Mucosa of stomach (tissue), 1 donor: ENCODE results near the gene TRIM29.

Experiments
- H3K27me3 ChIP-seq: one replicate; pipeline ENCODE4 v1.7.0; 2013; ENCODE audit warnings: mild to moderate bottlenecking, low read length; ENCODE audit not compliant: control insufficient read depth, insufficient read depth
- H3K36me3 ChIP-seq: one replicate; pipeline ENCODE4 v1.7.0; 2013; ENCODE audit warnings: low read length; ENCODE audit not compliant: control insufficient read depth, insufficient read depth
- H3K4me1 ChIP-seq: one replicate; pipeline ENCODE4 v1.7.0; 2013; ENCODE audit warnings: mild to moderate bottlenecking, low read length; ENCODE audit not compliant: control insufficient read depth, insufficient read depth
- H3K4me3 ChIP-seq: one replicate; pipeline ENCODE4 v1.7.0; 2013; ENCODE audit warnings: low read length
- H3K9ac ChIP-seq: one replicate; pipeline ENCODE4 v1.7.0; 2013; ENCODE audit warnings: mild to moderate bottlenecking, low read length, moderate library complexity
- H3K9me3 ChIP-seq: one replicate; pipeline ENCODE4 v1.7.0; 2013; ENCODE audit warnings: mild to moderate bottlenecking, low read length, moderate library complexity; ENCODE audit not compliant: control insufficient read depth
- donor health status: Pancreatic carcinoma.

Gene TRIM29, protein sequence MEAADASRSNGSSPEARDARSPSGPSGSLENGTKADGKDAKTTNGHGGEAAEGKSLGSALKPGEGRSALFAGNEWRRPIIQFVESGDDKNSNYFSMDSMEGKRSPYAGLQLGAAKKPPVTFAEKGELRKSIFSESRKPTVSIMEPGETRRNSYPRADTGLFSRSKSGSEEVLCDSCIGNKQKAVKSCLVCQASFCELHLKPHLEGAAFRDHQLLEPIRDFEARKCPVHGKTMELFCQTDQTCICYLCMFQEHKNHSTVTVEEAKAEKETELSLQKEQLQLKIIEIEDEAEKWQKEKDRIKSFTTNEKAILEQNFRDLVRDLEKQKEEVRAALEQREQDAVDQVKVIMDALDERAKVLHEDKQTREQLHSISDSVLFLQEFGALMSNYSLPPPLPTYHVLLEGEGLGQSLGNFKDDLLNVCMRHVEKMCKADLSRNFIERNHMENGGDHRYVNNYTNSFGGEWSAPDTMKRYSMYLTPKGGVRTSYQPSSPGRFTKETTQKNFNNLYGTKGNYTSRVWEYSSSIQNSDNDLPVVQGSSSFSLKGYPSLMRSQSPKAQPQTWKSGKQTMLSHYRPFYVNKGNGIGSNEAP

DNA sequence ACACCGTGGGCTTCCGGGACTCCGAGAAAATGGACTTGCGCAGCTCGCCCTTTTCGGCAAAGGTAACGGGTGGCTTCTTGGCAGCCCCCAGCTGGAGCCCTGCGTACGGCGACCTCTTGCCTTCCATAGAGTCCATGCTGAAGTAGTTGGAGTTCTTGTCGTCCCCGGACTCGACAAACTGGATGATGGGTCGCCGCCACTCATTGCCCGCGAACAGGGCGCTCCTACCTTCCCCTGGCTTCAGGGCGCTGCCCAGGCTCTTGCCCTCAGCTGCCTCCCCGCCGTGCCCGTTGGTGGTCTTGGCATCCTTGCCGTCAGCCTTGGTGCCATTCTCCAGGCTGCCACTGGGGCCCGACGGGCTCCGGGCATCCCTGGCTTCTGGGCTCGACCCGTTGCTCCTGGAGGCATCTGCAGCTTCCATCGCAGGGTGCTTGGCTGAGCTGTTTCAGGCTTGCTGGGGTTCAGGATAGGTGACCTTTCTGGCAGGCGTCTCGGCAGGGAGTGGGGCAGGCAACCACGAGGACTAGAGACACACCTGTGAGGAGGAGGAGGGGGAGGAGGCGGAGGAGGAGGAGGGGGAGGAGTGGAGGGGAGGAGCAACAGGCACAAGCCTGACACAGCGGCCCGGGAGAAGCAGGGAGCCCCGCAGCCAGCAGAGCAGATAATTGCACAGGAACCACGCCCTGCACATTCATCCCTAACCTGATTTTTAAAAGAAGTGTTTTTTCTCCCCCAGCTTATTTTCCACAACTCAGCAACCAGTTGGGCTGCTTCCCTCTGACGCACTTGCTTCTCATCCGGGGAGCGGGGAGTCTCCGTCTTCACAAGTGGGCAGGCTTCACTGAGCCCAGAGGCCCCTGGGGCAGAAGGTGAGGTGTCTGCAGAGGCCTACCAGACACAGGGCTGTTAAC is at the start of gene TRIM29:
Gene TRIM29, minus strand, starts transcription at position 503 of the 911 bp plus-strand sequence. Its CDS starts 82 bp downstream, at position 421.
- Histone ChIP-seq H3K27me3 (no peaks in the 10 kb centered on the region), H3K36me3 (no peaks in the 10 kb centered on the region), H3K4me1 (peaks cover 11% of the 10 kb centered on the region), H3K9ac (no peak within 1 kb of the TSS), H3K4me3 (no peak within 1 kb of the TSS), H3K9me3 (no peaks in the 10 kb centered on the region)

DNA sequence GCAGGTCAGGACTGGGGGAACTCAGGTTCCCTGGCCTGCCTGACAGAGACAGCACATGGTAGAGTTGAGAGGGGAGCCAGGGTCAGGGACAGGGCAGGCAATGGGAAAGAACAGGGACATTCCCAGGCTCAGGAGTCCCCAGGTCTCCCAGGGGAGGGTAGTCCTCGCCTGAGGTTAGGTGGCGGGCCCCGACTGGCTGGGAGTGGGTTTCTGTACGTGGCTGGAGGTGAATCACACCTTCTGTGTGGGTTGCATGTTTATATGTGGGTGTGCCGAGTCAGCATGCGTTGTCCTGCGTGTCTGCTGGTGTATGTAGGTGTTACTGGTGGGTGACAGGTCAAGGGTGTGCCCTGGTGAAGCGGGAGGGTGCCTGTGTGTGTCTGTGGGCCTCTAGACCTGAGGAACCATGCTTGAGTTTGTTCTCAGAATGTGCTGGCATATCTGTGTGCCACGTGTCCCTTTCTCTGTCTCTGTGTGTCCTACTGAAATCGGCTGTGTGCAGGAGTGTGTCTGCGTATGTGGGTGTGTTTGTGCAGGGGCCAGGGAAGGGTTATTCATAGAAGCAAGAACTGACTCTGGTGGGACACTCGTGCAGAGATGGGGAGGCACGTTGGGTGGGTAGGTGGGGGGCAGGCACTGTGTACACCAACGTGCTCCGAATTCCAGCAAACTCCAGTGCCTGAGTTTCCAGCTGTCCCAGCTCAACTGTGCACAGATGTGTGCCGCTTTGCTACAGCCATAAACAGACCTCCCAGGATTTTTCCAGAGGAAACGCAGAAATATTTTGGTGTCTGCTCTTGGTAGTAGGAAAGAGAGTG is 49.1 kb upstream of the TRIM29 start:
- Histone ChIP-seq H3K9me3 (no peaks in the 10 kb centered on the region), H3K9ac (peak overlapping the region; percentile 36), H3K27me3 (no peaks in the 10 kb centered on the region), H3K4me1 (peaks cover 71% of the 10 kb centered on the region), H3K4me3 (no peak overlapping the region), H3K36me3 (no peaks in the 10 kb centered on the region)

DNA sequence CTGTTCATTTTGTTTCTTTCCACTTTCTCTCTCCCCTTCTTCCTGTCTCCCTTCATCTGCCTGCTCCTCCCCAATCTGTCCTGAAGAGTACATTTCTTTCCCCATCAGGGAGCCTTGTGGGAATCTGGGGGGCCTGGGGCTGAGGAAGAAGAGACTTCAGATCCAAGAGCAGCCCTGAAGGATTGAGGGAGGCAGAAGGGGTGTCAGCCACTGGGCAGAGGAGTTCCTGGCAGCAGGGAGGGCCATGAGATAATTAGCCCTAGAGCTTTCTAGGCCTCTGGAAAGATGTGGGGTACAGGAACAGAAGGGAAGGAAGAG is 48.5 kb upstream of the TRIM29 start:
- H3K4me1 ChIP-seq, result peaks cover 71% of the 10 kb centered on the region
- no peak overlapping the region for H3K4me3 ChIP-seq
- H3K27me3 ChIP-seq, result no peaks in the 10 kb centered on the region
- no peaks in the 10 kb centered on the region for H3K9me3 ChIP-seq
- H3K9ac ChIP-seq, result peak overlapping the region; percentile 36
- no peaks in the 10 kb centered on the region for H3K36me3 ChIP-seq

- H3K4me3 ChIP-seq, result no peak overlapping the region
- H3K9me3 ChIP-seq, result no peaks in the 10 kb centered on the region
- peak overlapping the region; percentile 40 for H3K9ac ChIP-seq
- no peaks in the 10 kb centered on the region for H3K27me3 ChIP-seq
- H3K4me1 ChIP-seq, result peaks cover 71% of the 10 kb centered on the region
- H3K36me3 ChIP-seq, result no peaks in the 10 kb centered on the region
Observed at GRCh38 chr11:120185706-120186455, 48.0 kb upstream of the TRIM29 start.

DNA sequence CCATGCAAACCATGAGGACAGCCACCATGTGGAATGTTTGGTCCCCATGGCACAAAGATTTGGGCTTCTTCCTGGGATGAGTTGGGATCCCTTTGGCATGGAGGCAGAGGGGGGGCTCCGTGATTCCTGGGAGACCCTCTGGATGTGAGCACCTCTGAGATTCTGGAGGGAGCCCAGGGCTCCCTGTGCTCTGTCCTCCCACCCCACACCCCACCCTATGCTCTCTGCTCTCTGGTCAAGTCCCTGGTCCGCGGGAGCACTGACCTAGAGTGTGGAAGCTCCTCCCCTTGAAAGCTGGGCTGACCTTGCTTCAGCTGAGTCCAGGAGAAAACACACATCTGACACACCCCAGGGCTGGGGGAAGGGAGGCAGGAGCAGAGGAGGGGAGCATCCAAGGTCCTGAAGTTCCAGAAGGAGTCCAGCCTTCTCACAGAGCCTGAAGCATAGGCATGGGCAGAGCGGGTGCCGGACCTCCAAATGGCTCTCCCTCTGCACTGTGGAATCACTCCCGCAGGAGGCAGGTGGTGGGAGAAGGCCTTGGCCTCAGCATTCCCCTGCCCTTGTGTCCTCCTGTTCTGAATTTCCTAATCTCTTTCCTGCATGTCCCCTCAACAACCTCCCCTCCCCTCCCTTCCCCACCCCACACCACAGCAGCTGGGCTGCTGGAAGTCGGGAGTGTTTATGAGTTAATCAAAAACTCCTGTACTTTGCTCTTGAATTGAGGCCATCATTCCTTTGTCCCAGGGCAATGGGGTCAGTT is 47.2 kb upstream of the TRIM29 start:
- Histone ChIP-seq H3K36me3 (no peaks in the 10 kb centered on the region), H3K27me3 (no peaks in the 10 kb centered on the region), H3K9ac (peak overlapping the region; percentile 40), H3K9me3 (no peaks in the 10 kb centered on the region), H3K4me3 (no peak overlapping the region), H3K4me1 (peaks cover 70% of the 10 kb centered on the region)

- H3K4me3 ChIP-seq, result no peak overlapping the region
Observed at GRCh38 chr11:120184371-120184945, 46.5 kb upstream of the TRIM29 start.

GRCh38 chr11:120183701-120184141 is 45.8 kb upstream of the TRIM29 start:
- Histone ChIP-seq H3K9ac (no peak overlapping the region), H3K4me3 (no peak overlapping the region), H3K4me1 (peaks cover 58% of the 10 kb centered on the region), H3K36me3 (no peaks in the 10 kb centered on the region), H3K9me3 (no peaks in the 10 kb centered on the region), H3K27me3 (no peaks in the 10 kb centered on the region)

More at GRCh38 chr11:120184371-120184945, 46.5 kb upstream of the TRIM29 start:
- H3K27me3 ChIP-seq, result no peaks in the 10 kb centered on the region
- H3K4me1 ChIP-seq, result peaks cover 63% of the 10 kb centered on the region
- no peaks in the 10 kb centered on the region for H3K36me3 ChIP-seq
- H3K9me3 ChIP-seq, result no peaks in the 10 kb centered on the region
- no peak overlapping the region for H3K9ac ChIP-seq

- Histone ChIP-seq H3K36me3 (no peaks in the 10 kb centered on the region), H3K9ac (no peak overlapping the region), H3K27me3 (no peaks in the 10 kb centered on the region), H3K4me3 (no peak overlapping the region), H3K4me1 (peaks cover 50% of the 10 kb centered on the region), H3K9me3 (no peaks in the 10 kb centered on the region)
Observed at GRCh38 chr11:120182790-120183491, 45.0 kb upstream of the TRIM29 start.

- Histone ChIP-seq H3K4me3 (no peak overlapping the region), H3K9me3 (no peaks in the 10 kb centered on the region), H3K36me3 (no peaks in the 10 kb centered on the region), H3K4me1 (peaks cover 44% of the 10 kb centered on the region), H3K9ac (no peak overlapping the region), H3K27me3 (no peaks in the 10 kb centered on the region)
Observed at GRCh38 chr11:120182372-120182771, 44.5 kb upstream of the TRIM29 start.
